Glomerular visceral epithelial cell (primary cell): ENCODE results near the gene CCDC91.

Experiments
- DNase-seq: peaks from one replicate; pipeline ENCODE4 v3.0.0-alpha.2; 2016; ENCODE audit errors: extremely low spot score

CCDC91 gene

GRCh38 chr12:28536088-28536487 is 345.8 kb downstream of the CCDC91 start:
- peak; percentile 8 for DNase-seq

DNA sequence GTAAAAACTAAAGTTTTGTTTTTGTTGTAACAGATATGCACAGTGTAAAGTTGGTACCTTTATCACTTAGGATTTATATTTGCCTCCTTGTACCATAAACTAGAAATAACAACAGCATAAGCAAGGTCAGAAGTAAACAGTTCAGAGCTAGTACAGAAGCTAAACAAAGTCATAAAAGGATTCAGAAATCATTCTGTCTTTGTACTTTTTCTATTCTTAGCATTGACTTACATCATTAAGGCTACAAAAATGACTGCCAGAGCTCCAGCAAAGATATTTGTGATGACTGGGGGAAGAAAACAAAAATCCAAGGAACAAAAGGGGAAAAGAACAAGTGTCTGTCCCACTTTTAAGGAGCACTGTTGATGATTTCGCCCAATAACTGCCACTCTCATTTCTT is 347.2 kb downstream of the CCDC91 start:
- no peak for DNase-seq

GRCh38 chr12:28539691-28540323 is 349.6 kb downstream of the CCDC91 start:
- DNase-seq: no peak

GRCh38 chr12:28540324-28540714 is 350.1 kb downstream of the CCDC91 start:
- no peak for DNase-seq

DNA sequence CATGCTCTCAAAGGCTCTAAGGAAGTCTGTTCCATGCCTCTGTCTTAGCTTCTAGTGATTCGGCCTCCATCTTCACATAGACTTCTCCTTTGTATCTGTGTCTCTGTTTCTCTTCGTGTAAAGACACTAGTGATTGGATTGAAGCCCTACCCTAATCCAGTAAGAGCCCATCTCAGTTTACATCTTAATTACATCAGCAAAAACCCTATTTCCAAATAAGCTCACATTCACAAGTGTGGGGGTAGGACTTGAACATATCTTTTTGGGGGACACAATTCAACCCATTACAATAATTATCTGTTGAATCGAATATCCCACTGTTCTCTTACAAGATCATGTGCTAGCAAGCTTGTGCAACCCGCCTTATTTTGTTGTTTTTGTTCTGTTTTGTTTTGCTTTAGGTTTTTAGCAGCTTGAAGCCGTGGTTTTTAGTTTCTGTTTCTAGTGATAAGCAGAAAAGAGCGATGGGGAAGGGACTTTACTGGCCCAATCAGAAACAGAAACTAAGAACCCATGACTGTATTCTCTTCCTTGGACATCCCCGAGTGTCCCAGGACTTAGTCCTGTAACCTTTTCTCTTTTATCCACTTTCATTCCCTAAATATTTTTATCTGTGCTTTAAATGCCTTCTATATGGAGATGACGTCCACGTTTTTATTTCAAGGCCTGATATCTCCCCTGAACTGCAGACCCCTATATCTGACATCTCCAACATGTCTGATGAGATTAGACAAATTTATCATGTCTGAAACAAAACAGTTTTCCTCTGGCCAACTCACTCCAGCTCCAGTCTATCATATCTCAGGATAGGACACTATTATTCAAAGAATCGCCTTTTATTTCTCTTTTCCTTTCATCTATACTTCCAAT is 353.0 kb downstream of the CCDC91 start:
- no peak for DNase-seq

GRCh38 chr12:28550757-28551704 is 360.8 kb downstream of the CCDC91 start:
- DNase-seq: peak; percentile 54

- DNase-seq: no peak
Measured at GRCh38 chr12:28552251-28552970, 362.2 kb downstream of the CCDC91 start.

DNA sequence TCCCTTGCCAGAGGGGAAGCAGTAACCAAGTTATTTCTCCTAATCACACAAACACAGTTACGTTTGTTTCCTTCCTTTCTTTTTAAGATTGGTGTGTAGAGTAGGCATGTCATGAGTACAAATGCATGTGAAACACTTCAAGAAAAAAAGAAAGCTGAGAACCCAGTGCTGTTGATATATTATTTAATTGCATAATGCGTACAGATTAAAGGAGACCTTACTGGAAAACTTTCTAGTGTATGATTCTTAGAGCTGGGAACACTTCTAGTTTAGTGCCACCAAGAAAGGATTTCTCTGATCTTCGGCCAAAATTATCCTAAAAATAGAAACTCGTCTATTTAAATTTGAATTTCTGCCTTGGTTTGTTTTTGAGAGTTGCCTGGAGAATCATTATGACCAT is 365.5 kb downstream of the CCDC91 start:
- DNase-seq: no peak

DNA sequence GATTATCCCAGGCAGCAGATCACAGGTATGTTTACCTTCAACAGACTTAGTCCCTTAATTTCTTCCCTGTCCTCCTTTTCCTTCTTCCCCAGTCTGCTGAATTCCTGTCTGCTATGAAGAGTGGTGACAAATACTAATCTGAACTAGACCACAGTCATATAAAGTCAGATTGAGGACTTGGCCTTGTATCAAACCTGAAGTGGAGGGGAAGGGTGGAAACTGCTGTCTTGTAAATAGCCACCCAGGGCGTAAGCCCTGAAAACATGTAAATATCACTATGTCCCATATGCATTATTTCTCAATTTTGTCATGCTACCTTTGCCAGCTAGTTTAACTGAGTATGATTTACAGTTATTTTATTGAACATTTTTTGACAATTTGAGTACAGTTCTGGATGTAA is 368.0 kb downstream of the CCDC91 start:
- no peak for DNase-seq

GRCh38 chr12:28563286-28563685 is 373.0 kb downstream of the CCDC91 start:
- DNase-seq: no peak

- DNase-seq: no peak
Measured at GRCh38 chr12:28563936-28564335, 373.7 kb downstream of the CCDC91 start.

DNA sequence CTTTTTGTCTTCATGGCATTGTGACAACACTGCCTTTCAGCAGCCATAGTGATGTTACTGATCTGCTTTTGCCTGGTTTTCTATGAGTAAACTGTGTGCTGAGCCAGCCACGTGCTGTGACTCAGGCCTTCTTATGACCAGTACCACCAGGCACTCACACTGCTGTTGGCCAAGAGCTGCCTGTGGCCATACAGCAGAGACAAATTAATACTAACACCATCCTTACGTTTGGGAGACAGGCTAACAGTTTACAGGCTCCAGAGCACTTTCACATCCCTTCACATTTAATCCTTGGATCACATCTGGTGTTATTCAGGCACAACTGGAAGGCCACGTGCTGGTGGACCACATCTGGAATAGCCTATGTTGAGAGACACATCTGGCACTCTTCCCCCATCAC is 377.9 kb downstream of the CCDC91 start:
- DNase-seq: peak; percentile 54

GRCh38 chr12:28568704-28569103 is 378.4 kb downstream of the CCDC91 start:
- DNase-seq: no peak

DNA sequence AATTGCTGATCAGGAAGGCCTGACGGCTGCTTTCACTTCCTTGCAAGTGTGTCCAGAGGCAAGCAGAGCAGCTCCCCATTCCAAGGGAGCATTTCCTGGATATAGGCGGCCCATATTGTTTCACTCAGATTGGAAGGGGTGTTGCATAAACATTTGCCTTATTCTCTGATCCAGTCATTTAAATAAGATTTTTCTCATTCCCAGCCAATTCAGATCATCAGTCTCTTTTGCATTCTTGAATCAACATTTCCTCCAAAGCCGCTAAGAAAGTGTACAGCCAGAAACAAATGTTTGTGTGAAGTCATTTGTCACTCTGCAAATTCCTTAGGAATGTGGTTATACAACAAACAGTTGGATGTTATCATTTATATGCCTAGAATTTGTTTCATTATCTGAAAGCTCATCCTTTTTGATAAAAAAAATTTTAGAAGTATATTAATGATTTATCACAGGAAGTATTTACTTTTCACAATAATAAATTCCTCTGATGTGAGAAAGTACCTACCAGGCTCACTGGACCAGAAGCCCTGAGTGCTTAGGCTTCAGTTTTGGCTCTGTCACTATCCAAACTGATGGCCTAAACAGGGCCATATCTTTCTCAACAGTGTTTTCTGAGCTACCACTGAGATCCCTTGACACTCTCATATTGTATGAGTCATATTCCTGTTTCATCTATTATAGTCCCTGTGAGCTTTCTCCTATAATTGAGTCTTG is 379.6 kb downstream of the CCDC91 start:
- peak; percentile 36 for DNase-seq

- DNase-seq: no peak
Measured at GRCh38 chr12:28570811-28571210, 380.6 kb downstream of the CCDC91 start.

- peak; percentile 7 for DNase-seq
Measured at GRCh38 chr12:28574746-28575592, 384.7 kb downstream of the CCDC91 start.

DNA sequence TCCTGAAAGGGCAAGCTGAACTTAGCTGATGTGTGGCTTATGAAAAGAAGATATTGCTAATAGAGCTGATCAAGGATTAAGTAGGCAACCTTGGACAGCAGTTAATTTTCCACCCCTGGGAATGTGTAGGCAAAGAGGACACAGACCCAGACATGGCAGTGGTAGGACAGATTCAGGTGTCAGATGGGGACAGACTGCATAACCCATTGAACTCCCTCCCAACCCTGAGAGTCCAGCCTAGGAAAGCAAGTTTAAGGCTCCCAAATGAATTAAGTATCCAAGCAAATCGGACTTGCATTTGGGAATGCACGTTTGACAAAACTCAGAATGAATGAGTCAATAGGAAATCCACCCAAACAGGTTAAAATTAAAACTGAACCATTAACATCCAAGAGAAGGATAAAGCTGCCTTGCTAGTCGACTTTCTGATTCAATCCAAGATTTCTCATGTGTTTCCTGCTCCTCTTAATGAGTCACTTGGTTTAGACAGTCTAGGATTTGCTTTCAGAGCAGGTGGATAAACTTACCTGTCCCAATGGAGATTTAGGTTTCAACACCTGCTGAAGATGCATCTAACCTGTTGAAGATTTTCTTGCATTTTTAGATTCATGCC is 385.4 kb downstream of the CCDC91 start:
- DNase-seq: no peak

- DNase-seq: no peak
Measured at GRCh38 chr12:28578361-28578760, 388.1 kb downstream of the CCDC91 start.

- DNase-seq: no peak
Measured at GRCh38 chr12:28578833-28579252, 388.6 kb downstream of the CCDC91 start.
